Measurements from ENCODE around the gene SULT1E1. TPM values are rescaled to one million over a fixed set of nuclear protein-coding genes. Genes with fewer than 3 reads are reported as not detected.

SULT1E1 gene
- total and polyA plus RNA-seq, 3 donors from 2014 or later, result not detected

GRCh38 chr4:69861756-69862155, 1.8 kb upstream of the SULT1E1 start:
- Histone ChIP-seq H3K27me3 (no peaks in the 10 kb centered on the region), H3K27ac (no peak overlapping the region), H3K9me3 (no peaks in the 10 kb centered on the region), H3K36me3 (ENCODE audit: low read depth, missing control alignments) (no peaks in the 10 kb centered on the region), H3K4me1 (no peaks in the 10 kb centered on the region), H3K4me3 (no peak overlapping the region)
- no peak for DNase-seq
- TF ChIP-seq CTCF (IDR thresholded peaks at IDR 0.05) (no peak), POLR2A (IDR thresholded peaks at IDR 0.05) (no peak)
- intact Hi-C loops (cut with DNase I; ENCODE audit: low total_unique reads), result no loop called here
- 22 to 48% methylated on average over 1 of the region's 1 CpG for WGBS, 2 donors

GRCh38 chr4:69860521-69861298, 765 bp upstream of the SULT1E1 start:
- WGBS, 2 donors, result 86 to 98% methylated on average over 1 of the region's 1 CpG
- TF ChIP-seq CTCF (IDR thresholded peaks at IDR 0.05) (no peak), POLR2A (IDR thresholded peaks at IDR 0.05) (no peak)
- no peaks in the 10 kb centered on the region for H3K4me1 ChIP-seq
- no peaks in the 10 kb centered on the region for H3K9me3 ChIP-seq
- DNase-seq, result no peak
- no peaks in the 10 kb centered on the region for H3K27me3 ChIP-seq
- H3K36me3 ChIP-seq (ENCODE audit: low read depth, missing control alignments), result no peaks in the 10 kb centered on the region
- no peak overlapping the region for H3K4me3 ChIP-seq
- intact Hi-C loops (cut with DNase I; ENCODE audit: low total_unique reads), result no loop called here
- H3K27ac ChIP-seq, result no peak overlapping the region

- H3K27me3 ChIP-seq, result no peaks in the 10 kb centered on the region
- TF ChIP-seq POLR2A (IDR thresholded peaks at IDR 0.05) (no peak), CTCF (IDR thresholded peaks at IDR 0.05) (no peak)
- H3K27ac ChIP-seq, result no peak overlapping the region
- no peaks in the 10 kb centered on the region for H3K9me3 ChIP-seq
- no peaks in the 10 kb centered on the region for H3K4me1 ChIP-seq
- intact Hi-C loops (cut with DNase I; ENCODE audit: low total_unique reads), result no loop called here
- DNase-seq, result no peak
- no peak overlapping the region for H3K4me3 ChIP-seq
- 83 to 90% methylated on average over 1 of the region's 1 CpG for WGBS, 2 donors
- no peaks in the 10 kb centered on the region for H3K36me3 ChIP-seq (ENCODE audit: low read depth, missing control alignments)
These were observed 732 bp downstream of the SULT1E1 start for GRCh38 chr4:69859140-69859685.

- intact Hi-C loops (cut with DNase I; ENCODE audit: low total_unique reads), result no loop called here
- H3K9me3 ChIP-seq, result no peaks in the 10 kb centered on the region
- no peaks in the 10 kb centered on the region for H3K4me1 ChIP-seq
- H3K27ac ChIP-seq, result no peak overlapping the region
- DNase-seq, result no peak
- no peak overlapping the region for H3K4me3 ChIP-seq
- no peaks in the 10 kb centered on the region for H3K36me3 ChIP-seq (ENCODE audit: low read depth, missing control alignments)
- TF ChIP-seq POLR2A (IDR thresholded peaks at IDR 0.05) (no peak), CTCF (IDR thresholded peaks at IDR 0.05) (no peak)
- WGBS, 2 donors, result 26 to 45% methylated on average over 1 of the region's 1 CpG
- no peaks in the 10 kb centered on the region for H3K27me3 ChIP-seq
These were observed 1.3 kb downstream of the SULT1E1 start for GRCh38 chr4:69858690-69859089.

- Histone ChIP-seq H3K36me3 (ENCODE audit: low read depth, missing control alignments) (no peaks in the 10 kb centered on the region), H3K27ac (no peak overlapping the region), H3K9me3 (no peaks in the 10 kb centered on the region), H3K27me3 (no peaks in the 10 kb centered on the region), H3K4me1 (no peaks in the 10 kb centered on the region), H3K4me3 (no peak overlapping the region)
- 75 to 83% methylated on average over 2 of the region's 2 CpGs for WGBS, 2 donors
- no peak for TF ChIP-seq POLR2A (IDR thresholded peaks at IDR 0.05)
- TF ChIP-seq CTCF (IDR thresholded peaks at IDR 0.05), result no peak
- intact Hi-C loops (cut with DNase I; ENCODE audit: low total_unique reads), result no loop called here
- no peak for DNase-seq
These were observed 4.1 kb downstream of the SULT1E1 start for GRCh38 chr4:69855822-69856221.

Data from testis (tissue), 3 donors.